K562 (cell line): Measurements from ENCODE around the gene GDF2. TPM values are rescaled to one million over a fixed set of nuclear protein-coding genes. Genes with fewer than 3 reads are reported as not detected.

Experiments
- ATAC-seq: fragments of 200-7000 bp; cut with Tn5 transposase; 3 replicates; pipeline ENCODE4 v1.9.1; 2020; ENCODE audit warnings: moderate library complexity
- BruUV-seq: library from RNA; stranded (reverse); fragments of 400-500 nt; replicated peaks from 2 replicates; lab custom pipeline; 2021; lab: Mats Ljungman, UMichigan
- CTCF ChIA-PET: fragments of 300-600 bp; formaldehyde crosslinking; extraction: SDS; loops from one replicate; lab custom pipeline; 2021; ENCODE audit warnings: low intra/inter-chr PET ratio; lab: Yijun Ruan, JAX
- POLR2A ChIA-PET: fragments of 300-600, 350-650 bp; sonication (Branson Sonifier 250); formaldehyde crosslinking; extraction: SDS; loops from one replicate; lab custom pipeline; 2021; ENCODE audit warnings: antibody characterized with exemption, inconsistent platforms; lab: Yijun Ruan, JAX
- DNase-seq, 4 experiments: peaks; one replicate each; pipeline versions ENCODE4 v3.0.0 to v3.0.0-alpha.2; 2011 to 2018; ENCODE audit warnings: low spot score in 3 of 4, mixed read lengths in 3 of 4; ENCODE audit errors: extremely low read depth in 1 of 4
- FAIRE-seq: peaks from 2 replicates; lab custom pipeline; 2011; peaks lifted over from hg19 to GRCh38; lab: Jason Lieb, UNC
- H2AFZ ChIP-seq: 2 replicates; pipeline ENCODE4 v1.6.0; 2011; ENCODE audit warnings: low read depth, low read length, control low read depth, inconsistent platforms
- H3K27ac ChIP-seq: fragments of 200-600 bp; 3 replicates; pipeline ENCODE4 v1.8.0; 2011; ENCODE audit warnings: low read depth, mild to moderate bottlenecking, control low read depth, inconsistent platforms, low read length, moderate library complexity, mixed read lengths; ENCODE audit errors: extremely low read depth
- H3K27me3 ChIP-seq, 2 experiments: fragments of 300-600 bp in 1 of 2; 2 replicates in 1 of 2; 3 replicates in 1 of 2; pipeline versions ENCODE4 v1.6.0 to v1.8.0; 2011; ENCODE audit warnings: inconsistent platforms in 2 of 2, low read length in 2 of 2, mild to moderate bottlenecking in 1 of 2, mixed read lengths in 1 of 2, moderate library complexity in 1 of 2; ENCODE audit not compliant: control insufficient read depth in 2 of 2, insufficient read depth in 2 of 2
- H3K36me3 ChIP-seq: fragments of 300-600 bp; 3 replicates; pipeline ENCODE4 v1.8.0; 2011; ENCODE audit warnings: mild to moderate bottlenecking, low read length, inconsistent platforms; ENCODE audit not compliant: control insufficient read depth, insufficient read depth
- H3K4me1 ChIP-seq, 2 experiments: fragments of 200-600 bp in 1 of 2; replicated peaks in 1 of 2; 2 replicates in 1 of 2; 3 replicates in 1 of 2; pipeline versions ENCODE4 v1.5.1 to v1.8.0; 2011; ENCODE audit warnings: inconsistent platforms in 2 of 2, low read length in 2 of 2, mild to moderate bottlenecking in 1 of 2, mixed read lengths in 1 of 2, moderate library complexity in 1 of 2; ENCODE audit not compliant: control insufficient read depth in 2 of 2, insufficient read depth in 2 of 2
- H3K4me2 ChIP-seq: 2 replicates; pipeline ENCODE4 v1.6.1; 2011; ENCODE audit warnings: low read length, control low read depth, inconsistent platforms, mixed read lengths; ENCODE audit not compliant: insufficient read depth
- H3K4me3 ChIP-seq: fragments of 200-600 bp; sonication (generic), shearing (Covaris generic); 2 replicates; pipeline ENCODE4 v1.5.1; 2016; ENCODE audit warnings: control low read depth, inconsistent platforms
- H3K79me2 ChIP-seq: fragments of 200-600 bp; 3 replicates; pipeline ENCODE4 v1.8.0; 2011; ENCODE audit warnings: low read length, inconsistent platforms; ENCODE audit not compliant: control insufficient read depth, insufficient read depth
- H3K9ac ChIP-seq, 2 experiments: 2 replicates each; pipeline versions ENCODE4 v1.6.0 to v1.6.1; 2011; ENCODE audit warnings: low read depth in 2 of 2, low read length in 2 of 2, control low read depth in 1 of 2, inconsistent platforms in 1 of 2, mild to moderate bottlenecking in 1 of 2, mixed read lengths in 1 of 2; ENCODE audit not compliant: insufficient read depth in 1 of 2
- H3K9me1 ChIP-seq: one replicate; pipeline ENCODE4 v1.6.0; 2011; ENCODE audit warnings: inconsistent platforms, mild to moderate bottlenecking, low read length, moderate library complexity; ENCODE audit not compliant: control insufficient read depth, insufficient read depth
- H3K9me3 ChIP-seq: replicated peaks from 2 replicates; pipeline ENCODE4 v1.5.1; 2011; ENCODE audit warnings: low read depth, low read length, inconsistent platforms; ENCODE audit not compliant: control insufficient read depth, insufficient read depth
- H4K20me1 ChIP-seq: replicated peaks from 2 replicates; pipeline ENCODE4 v1.6.1; 2011; ENCODE audit warnings: low read length, inconsistent platforms, mixed read lengths; ENCODE audit not compliant: control insufficient read depth, insufficient read depth
- ARID2 ChIP-seq: fragments of 450-650 bp; IDR thresholded peaks from 2 replicates; pipeline ENCODE4 v1.6.1; 2017; ENCODE audit warnings: antibody characterized with exemption, mild to moderate bottlenecking
- CAMTA2 ChIP-seq: fragments of 250-450 bp; sonication (Bioruptor Pico); conservative IDR thresholded peaks from 2 replicates; pipeline ENCODE4 v1.5.1; 2022
- NFRKB ChIP-seq: fragments of 450-650 bp; IDR thresholded peaks from 2 replicates; pipeline ENCODE4 v1.6.1; 2016; ENCODE audit warnings: low read depth
- SMARCC2 ChIP-seq: fragments of 450-650 bp; IDR thresholded peaks from 2 replicates; pipeline ENCODE4 v1.6.1; 2017; ENCODE audit warnings: antibody characterized with exemption, moderate library complexity, mild to moderate bottlenecking, low read depth
- ZNF134 ChIP-seq: fragments of 250-450 bp; sonication (Bioruptor Pico); conservative IDR thresholded peaks from 2 replicates; pipeline ENCODE4 v1.4.0; 2020
- ZNF174 ChIP-seq: fragments of 250-450 bp; sonication (Bioruptor Pico); IDR thresholded peaks from 2 replicates; pipeline ENCODE4 v1.4.0; 2020; ENCODE audit warnings: mild to moderate bottlenecking
- WGBS: fragments of 100-300 bp; shearing (Covaris generic); methylation state at CpG from one replicate; pipeline ENCODE4 v1.1.6; 2016; ENCODE audit warnings: low coverage, mixed read lengths; ENCODE audit not compliant: insufficient coverage; ENCODE audit errors: missing lambda C conversion rate; 5-methylcytosine and 5-hydroxymethylcytosine counted together
- in situ Hi-C: fragments of 300-500 bp; cut with MboI; formaldehyde crosslinking; loops from 4 replicates; pipeline ENCODE4 v1.15.0; 2018; ENCODE audit warnings: inconsistent platforms, mixed read lengths
- intact Hi-C: fragments of 100-400 bp; cut with micrococcal nuclease; formaldehyde crosslinking; loops from 2 replicates; pipeline ENCODE4 v1.14.2; 2022
- polyA plus RNA-seq, 8 experiments: library from polyadenylated mRNA; depleted of rRNA in 4 of 8; stranded (reverse) in 5 of 8; unstranded in 3 of 8; fragments of >200 nt; fragmentation: Nextera tagmentation in 2 of 8; fragmentation: Illumina TruSeq in 1 of 8; extraction: Ambion mirVana in 2 of 8; extraction: Trizol in 1 of 8; gene quantifications; 2 replicates each; pipeline versions ENCODE4 v1.2.1 to v1.2.3, GENCODE V29; 2011 to 2014; ENCODE audit warnings: inconsistent platforms in 1 of 8, missing spikeins in 1 of 8
- total RNA-seq, 7 experiments: library from RNA; depleted of rRNA in 6 of 7; stranded (reverse); fragments of >200 nt in 6 of 7; fragmentation: Illumina TruSeq in 2 of 7; extraction: Trizol in 2 of 7; gene quantifications; 2 replicates each; pipeline versions ENCODE4 v1.2.1 to v1.2.3, GENCODE V29; 2011 to 2021; ENCODE audit warnings: low replicate concordance in 1 of 7

The GDF2 gene
- total and polyA plus RNA-seq, 9 of the 15 experiments (the other 6 are each of a cell fraction or from before 2014, with no cell fraction given), result 0.08 to 0.58 (median 0.27) TPM; not detected in 2

DNA sequence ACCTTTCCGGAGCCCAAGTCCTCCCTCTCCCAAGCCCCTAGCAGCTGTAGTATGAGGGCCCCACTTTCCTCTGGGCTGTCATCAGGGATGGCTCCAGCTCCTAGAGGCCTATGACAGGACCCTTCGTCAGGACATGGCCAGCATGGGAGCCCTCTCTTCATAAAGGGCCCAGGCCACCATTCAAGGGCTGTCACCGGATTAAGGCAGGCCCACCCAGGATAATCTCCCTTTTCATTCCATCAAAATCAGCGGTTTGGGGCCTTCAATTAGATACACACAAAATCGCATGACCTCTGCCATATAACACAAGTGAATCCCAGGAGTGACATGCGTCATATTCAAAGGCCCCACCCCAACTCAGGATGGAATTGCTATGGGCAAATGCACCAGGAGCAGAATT is 34.4 kb upstream of the GDF2 start:
- H3K4me1 ChIP-seq, result no peaks in the 10 kb centered on the region; a peak in 1 of 5 replicates
- 5% methylated on average over 6 of the region's 6 CpGs for WGBS
- DNase-seq (no peak), FAIRE-seq (no peak), ATAC-seq (no peak)
- in situ Hi-C loops, result no loop called here
- no peak overlapping the region for H3K9ac ChIP-seq
- H3K9me3 ChIP-seq, result no peaks in the 10 kb centered on the region
- no peak overlapping the region for H2AFZ ChIP-seq
- H3K9me1 ChIP-seq, result no peaks in the 10 kb centered on the region
- no peak overlapping the region for H3K4me2 ChIP-seq
- H3K27ac ChIP-seq, result no peak overlapping the region
- CTCF ChIA-PET, result interaction anchor here (0.7 kb wide), 1 partner anchor 14 kb away, joined by 3 read pairs; no protein-coding TSS in a partner anchor
- no peak overlapping the region for H3K4me3 ChIP-seq
- no TSS peak for BruUV-seq
- no peaks in the 10 kb centered on the region for H3K36me3 ChIP-seq
- H3K79me2 ChIP-seq, result no peaks in the 10 kb centered on the region
- 0 out of 2 replicates have a peak, but pooled peaks cover 10% of the 10 kb centered on the region for H4K20me1 ChIP-seq
- TF ChIP-seq CAMTA2 (CRISPR knock-in tag) (no peak), ZNF134 (CRISPR knock-in tag) (peak; percentile 95), NFRKB (no peak), ARID2 (no peak)
- H3K27me3 ChIP-seq, result peaks cover 7 to 58% of the 10 kb centered on the region in 2 experiments; a peak in 4 of 5 replicates
- intact Hi-C loops, result loop anchor here (2.0 kb wide), 1 partner anchor 19 kb away; no protein-coding TSS in a partner anchor
- POLR2A ChIA-PET, result interaction anchor here (1.1 to 1.5 kb wide), 2 partner anchors 9 to 22 kb away, joined by 3 to 4 read pairs; no protein-coding TSS in a partner anchor

DNA sequence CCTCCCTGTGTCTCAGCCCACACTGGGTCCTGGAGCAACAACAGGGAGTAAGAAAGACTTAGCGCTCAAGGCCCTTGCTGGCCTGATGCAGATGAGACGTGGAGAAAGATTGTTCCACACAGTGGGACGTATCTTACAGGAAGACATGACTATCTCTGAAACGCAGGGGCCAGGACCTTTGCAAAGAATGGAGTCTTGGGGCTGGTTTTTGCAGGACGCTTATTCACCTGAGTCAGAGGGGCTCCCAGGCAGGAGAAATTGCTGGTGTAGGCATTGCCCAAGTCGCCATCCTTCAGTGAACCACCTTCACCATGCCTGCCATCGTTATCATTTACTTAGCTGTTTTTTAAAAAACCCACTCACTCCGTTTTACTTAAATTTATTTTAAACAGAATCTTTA is 34.0 kb upstream of the GDF2 start:
- 5% methylated on average over 8 of the region's 8 CpGs for WGBS
- H3K4me2 ChIP-seq, result no peak overlapping the region
- H3K4me3 ChIP-seq, result no peak overlapping the region
- no TSS peak for BruUV-seq
- H3K27ac ChIP-seq, result no peak overlapping the region
- H3K9ac ChIP-seq, result no peak overlapping the region
- TF ChIP-seq ZNF174 (CRISPR knock-in tag) (no peak), SMARCC2 (no peak)
- TF ChIP-seq, all 486 proteins: peak for 0
- H3K9me1 ChIP-seq, result no peaks in the 10 kb centered on the region
- H3K79me2 ChIP-seq, result no peaks in the 10 kb centered on the region
- H3K27me3 ChIP-seq, result peaks cover 5 to 58% of the 10 kb centered on the region in 2 experiments; a peak in 4 of 5 replicates
- 0 out of 2 replicates have a peak, but pooled peaks cover 10% of the 10 kb centered on the region for H4K20me1 ChIP-seq
- in situ Hi-C loops, result no loop called here
- DNase-seq, result no peak
- no peaks in the 10 kb centered on the region; a peak in 1 of 5 replicates for H3K4me1 ChIP-seq
- no peak for ATAC-seq
- 0 out of 2 replicates have a peak overlapping the region, but pooled peaks have one; percentile 36 for H2AFZ ChIP-seq
- ChIA-PET CTCF (interaction anchor here (0.7 kb wide), 1 partner anchor 13 kb away, joined by 3 read pairs; no protein-coding TSS in a partner anchor), POLR2A (interaction anchor here (0.7 to 1.5 kb wide), 2 partner anchors 10 to 38 kb away, joined by 4 read pairs; no protein-coding TSS in a partner anchor)
- no peaks in the 10 kb centered on the region for H3K9me3 ChIP-seq
- intact Hi-C loops, result no loop called here
- no peak for FAIRE-seq
- H3K36me3 ChIP-seq, result no peaks in the 10 kb centered on the region
